DND-41 (cell line): ENCODE data around the gene THNSL1.

Experiments used
- ATAC-seq: fragments of 200-7000 bp; cut with Tn5 transposase; 3 replicates; pipeline ENCODE4 v1.9.1; 2021; ENCODE audit warnings: low read depth; ENCODE audit not compliant: insufficient read depth
- DNase-seq: peaks from one replicate; pipeline ENCODE4 v3.0.0-alpha.2; 2020
- H2AFZ ChIP-seq: 2 replicates; pipeline ENCODE4 v1.6.0; 2012; ENCODE audit warnings: low read depth, low read length
- H3K27ac ChIP-seq: 2 replicates; pipeline ENCODE4 v1.5.1; 2012; ENCODE audit warnings: low read length, inconsistent platforms
- H3K27me3 ChIP-seq: fragments of 200-600 bp; sonication (generic); 2 replicates; pipeline ENCODE4 v1.6.0; 2012; ENCODE audit warnings: low read length, mild to moderate bottlenecking, inconsistent platforms; ENCODE audit not compliant: insufficient read depth, poor library complexity
- H3K36me3 ChIP-seq: 2 replicates; pipeline ENCODE4 v1.5.1; 2012; ENCODE audit warnings: low read length, inconsistent platforms; ENCODE audit not compliant: insufficient read depth
- H3K4me1 ChIP-seq: 2 replicates; pipeline ENCODE4 v1.5.1; 2012; ENCODE audit warnings: mild to moderate bottlenecking, low read length; ENCODE audit not compliant: insufficient read depth
- H3K4me2 ChIP-seq: 2 replicates; pipeline ENCODE4 v1.6.0; 2012; ENCODE audit warnings: mild to moderate bottlenecking, moderate library complexity, low read length, inconsistent platforms; ENCODE audit not compliant: insufficient read depth
- H3K4me3 ChIP-seq, 2 experiments: fragments of 200-600 bp in 1 of 2; shearing (Covaris generic) in 1 of 2; 2 replicates each; pipeline ENCODE4 v1.5.1; 2012 to 2016; ENCODE audit warnings: inconsistent platforms in 2 of 2, low read length in 2 of 2, mild to moderate bottlenecking in 2 of 2, low read depth in 1 of 2, moderate library complexity in 1 of 2
- H3K79me2 ChIP-seq: 2 replicates; pipeline ENCODE4 v1.6.0; 2012; ENCODE audit warnings: low read length, inconsistent platforms; ENCODE audit not compliant: insufficient read depth
- H3K9ac ChIP-seq: 2 replicates; pipeline ENCODE4 v1.6.0; 2012; ENCODE audit warnings: low read depth, mild to moderate bottlenecking, inconsistent platforms, low read length, moderate library complexity
- H3K9me3 ChIP-seq: 2 replicates; pipeline ENCODE4 v1.5.1; 2012; ENCODE audit warnings: low read length, moderate library complexity, mild to moderate bottlenecking, inconsistent platforms; ENCODE audit not compliant: insufficient read depth, severe bottlenecking
- H4K20me1 ChIP-seq: 2 replicates; pipeline ENCODE4 v1.6.0; 2012; ENCODE audit warnings: low read length; ENCODE audit not compliant: insufficient read depth
- CTCF ChIP-seq: IDR thresholded peaks from 2 replicates; pipeline ENCODE4 v1.5.1; 2012; ENCODE audit warnings: borderline replicate concordance, low read length, moderate library complexity, mild to moderate bottlenecking; ENCODE audit not compliant: poor library complexity, severe bottlenecking; ENCODE audit errors: extremely low read depth
- EZH2 ChIP-seq: IDR thresholded peaks from 3 replicates; pipeline ENCODE4 v1.6.1; 2012; ENCODE audit warnings: borderline replicate concordance, low read depth, mild to moderate bottlenecking, moderate library complexity, low read length, inconsistent platforms; ENCODE audit not compliant: severe bottlenecking

Gene THNSL1

GRCh38 chr10:24983946-24984345, 32.5 kb upstream of the THNSL1 start:
- H3K4me1 ChIP-seq, result no peaks in the 10 kb centered on the region
- no peak for DNase-seq
- no peak overlapping the region for H3K4me3 ChIP-seq
- no peaks in the 10 kb centered on the region for H3K79me2 ChIP-seq
- no peaks in the 10 kb centered on the region for H3K9me3 ChIP-seq
- TF ChIP-seq CTCF (no peak), EZH2 (no peak)
- H3K4me2 ChIP-seq, result no peak overlapping the region
- H2AFZ ChIP-seq, result no peak overlapping the region
- no peak for ATAC-seq
- no peaks in the 10 kb centered on the region for H3K27me3 ChIP-seq
- H3K27ac ChIP-seq, result no peak overlapping the region
- H3K36me3 ChIP-seq, result no peaks in the 10 kb centered on the region
- H3K9ac ChIP-seq, result no peak overlapping the region
- H4K20me1 ChIP-seq, result no peaks in the 10 kb centered on the region

GRCh38 chr10:24984906-24985305, 31.5 kb upstream of the THNSL1 start:
- H3K9me3 ChIP-seq, result no peaks in the 10 kb centered on the region
- H4K20me1 ChIP-seq, result no peaks in the 10 kb centered on the region
- DNase-seq, result no peak
- H3K79me2 ChIP-seq, result no peaks in the 10 kb centered on the region
- no peak overlapping the region for H2AFZ ChIP-seq
- H3K27me3 ChIP-seq, result no peaks in the 10 kb centered on the region
- ATAC-seq, result no peak
- H3K36me3 ChIP-seq, result no peaks in the 10 kb centered on the region
- TF ChIP-seq EZH2 (no peak), CTCF (no peak)
- H3K4me2 ChIP-seq, result no peak overlapping the region
- H3K9ac ChIP-seq, result no peak overlapping the region
- no peak overlapping the region for H3K27ac ChIP-seq
- H3K4me3 ChIP-seq, result no peak overlapping the region
- H3K4me1 ChIP-seq, result no peaks in the 10 kb centered on the region

- no peaks in the 10 kb centered on the region for H3K9me3 ChIP-seq
- ATAC-seq, result no peak
- no peak for TF ChIP-seq EZH2
Observed at GRCh38 chr10:24988831-24989640, 27.4 kb upstream of the THNSL1 start.

GRCh38 chr10:24989867-24990266, 26.5 kb upstream of the THNSL1 start:
- peak; percentile 10 for TF ChIP-seq CTCF
- no peak for TF ChIP-seq EZH2
- H3K9me3 ChIP-seq, result no peaks in the 10 kb centered on the region
- no peak overlapping the region for H2AFZ ChIP-seq
- no peaks in the 10 kb centered on the region for H3K27me3 ChIP-seq
- H3K4me1 ChIP-seq, result no peaks in the 10 kb centered on the region
- H3K36me3 ChIP-seq, result no peaks in the 10 kb centered on the region
- no peak overlapping the region for H3K27ac ChIP-seq
- DNase-seq, result no peak
- no peak overlapping the region for H3K4me2 ChIP-seq
- H3K9ac ChIP-seq, result no peak overlapping the region
- H3K79me2 ChIP-seq, result no peaks in the 10 kb centered on the region
- ATAC-seq, result no peak
- H4K20me1 ChIP-seq, result no peaks in the 10 kb centered on the region
- no peak overlapping the region for H3K4me3 ChIP-seq

More at GRCh38 chr10:24988831-24989640, 27.4 kb upstream of the THNSL1 start:
- H3K36me3 ChIP-seq, result no peaks in the 10 kb centered on the region
- H3K4me3 ChIP-seq, result no peak overlapping the region
- no peak overlapping the region for H2AFZ ChIP-seq
- H3K79me2 ChIP-seq, result no peaks in the 10 kb centered on the region
- no peak overlapping the region for H3K27ac ChIP-seq
- no peak for DNase-seq
- H3K9ac ChIP-seq, result no peak overlapping the region
- no peaks in the 10 kb centered on the region for H3K27me3 ChIP-seq
- no peaks in the 10 kb centered on the region for H4K20me1 ChIP-seq
- no peaks in the 10 kb centered on the region for H3K4me1 ChIP-seq
- no peak overlapping the region for H3K4me2 ChIP-seq
